Glutamatergic neuron (in vitro differentiated cells): ENCODE data around the gene TTI1. TPM values are rescaled to one million over a fixed set of nuclear protein-coding genes. Genes with fewer than 3 reads are reported as not detected.

Source experiments
- DNase-seq: peaks from one replicate; pipeline ENCODE4 v3.0.0; 2022
- H3K27ac Mint-ChIP-seq: one replicate; pipeline ENCODE4 v1.8.0; 2020; ENCODE audit warnings: mild to moderate bottlenecking, mixed read lengths, inconsistent platforms; ENCODE audit not compliant: unreplicated experiment
- H3K27me3 Mint-ChIP-seq: one replicate; pipeline ENCODE4 v1.8.0; 2020; ENCODE audit warnings: mild to moderate bottlenecking, moderate library complexity, mixed read lengths, inconsistent platforms; ENCODE audit not compliant: unreplicated experiment
- H3K36me3 Mint-ChIP-seq: one replicate; pipeline ENCODE4 v1.8.0; 2020; ENCODE audit warnings: mild to moderate bottlenecking, mixed read lengths, inconsistent platforms; ENCODE audit not compliant: unreplicated experiment
- H3K4me1 Mint-ChIP-seq: one replicate; pipeline ENCODE4 v1.8.0; 2020; ENCODE audit warnings: mild to moderate bottlenecking, low read depth, mixed read lengths, inconsistent platforms; ENCODE audit not compliant: unreplicated experiment
- H3K4me3 Mint-ChIP-seq: one replicate; pipeline ENCODE4 v1.8.0; 2020; ENCODE audit warnings: mild to moderate bottlenecking, mixed read lengths, inconsistent platforms; ENCODE audit not compliant: unreplicated experiment
- H3K9me3 Mint-ChIP-seq: one replicate; pipeline ENCODE4 v1.8.0; 2020; ENCODE audit warnings: mild to moderate bottlenecking, moderate library complexity, mixed read lengths, inconsistent platforms; ENCODE audit not compliant: unreplicated experiment
- total RNA-seq: library from RNA; stranded (reverse); fragmentation: NEBNext Ultra II Directional; extraction: Animal tissue kit (Norgen Biotek cat#: 25700); gene quantifications from one replicate; pipeline ENCODE4 v1.2.1, GENCODE V29; 2021; ENCODE audit not compliant: unreplicated experiment
- TF ChIP-seq, protein P1 (sequence below): fragments of 200-600 bp; sonication (generic); IDR thresholded peaks from one replicate; pipeline ENCODE4 v1.5.0; 2021; ENCODE audit not compliant: partially characterized antibody, unreplicated experiment

The TTI1 gene
- total RNA-seq, 1 donor from 2014 or later: 22.9 TPM

DNA sequence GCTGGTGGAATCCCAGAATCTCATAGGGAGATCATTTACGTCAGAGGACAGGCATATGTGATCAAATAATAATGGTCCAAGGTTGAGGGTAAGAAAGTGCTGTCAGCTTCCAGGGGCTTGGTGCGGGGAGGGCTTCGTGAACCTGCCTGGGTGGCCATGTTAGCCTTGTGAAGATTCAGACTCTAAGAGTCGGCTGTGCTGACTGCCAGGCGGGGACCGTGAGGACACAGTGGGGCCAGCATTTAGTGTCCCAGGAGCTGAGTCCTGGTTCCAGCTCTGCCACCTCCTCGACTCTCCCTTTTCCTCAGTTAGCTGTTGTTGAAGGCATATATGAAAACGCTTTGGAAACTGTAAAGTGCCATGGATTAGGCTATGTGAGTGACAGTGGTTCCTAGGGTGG lies 96.8 kb downstream of the TTI1 start:
- Mint-ChIP-seq H3K9me3 (peaks cover 4% of the 10 kb centered on the region), H3K27me3 (peaks cover 11% of the 10 kb centered on the region), H3K27ac (no peak overlapping the region), H3K4me3 (no peak overlapping the region), H3K4me1 (peaks cover 15% of the 10 kb centered on the region), H3K36me3 (peaks cover 5% of the 10 kb centered on the region)
- TF ChIP-seq, protein P1, sequence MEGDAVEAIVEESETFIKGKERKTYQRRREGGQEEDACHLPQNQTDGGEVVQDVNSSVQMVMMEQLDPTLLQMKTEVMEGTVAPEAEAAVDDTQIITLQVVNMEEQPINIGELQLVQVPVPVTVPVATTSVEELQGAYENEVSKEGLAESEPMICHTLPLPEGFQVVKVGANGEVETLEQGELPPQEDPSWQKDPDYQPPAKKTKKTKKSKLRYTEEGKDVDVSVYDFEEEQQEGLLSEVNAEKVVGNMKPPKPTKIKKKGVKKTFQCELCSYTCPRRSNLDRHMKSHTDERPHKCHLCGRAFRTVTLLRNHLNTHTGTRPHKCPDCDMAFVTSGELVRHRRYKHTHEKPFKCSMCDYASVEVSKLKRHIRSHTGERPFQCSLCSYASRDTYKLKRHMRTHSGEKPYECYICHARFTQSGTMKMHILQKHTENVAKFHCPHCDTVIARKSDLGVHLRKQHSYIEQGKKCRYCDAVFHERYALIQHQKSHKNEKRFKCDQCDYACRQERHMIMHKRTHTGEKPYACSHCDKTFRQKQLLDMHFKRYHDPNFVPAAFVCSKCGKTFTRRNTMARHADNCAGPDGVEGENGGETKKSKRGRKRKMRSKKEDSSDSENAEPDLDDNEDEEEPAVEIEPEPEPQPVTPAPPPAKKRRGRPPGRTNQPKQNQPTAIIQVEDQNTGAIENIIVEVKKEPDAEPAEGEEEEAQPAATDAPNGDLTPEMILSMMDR: no peak
- no peak for DNase-seq

DNA sequence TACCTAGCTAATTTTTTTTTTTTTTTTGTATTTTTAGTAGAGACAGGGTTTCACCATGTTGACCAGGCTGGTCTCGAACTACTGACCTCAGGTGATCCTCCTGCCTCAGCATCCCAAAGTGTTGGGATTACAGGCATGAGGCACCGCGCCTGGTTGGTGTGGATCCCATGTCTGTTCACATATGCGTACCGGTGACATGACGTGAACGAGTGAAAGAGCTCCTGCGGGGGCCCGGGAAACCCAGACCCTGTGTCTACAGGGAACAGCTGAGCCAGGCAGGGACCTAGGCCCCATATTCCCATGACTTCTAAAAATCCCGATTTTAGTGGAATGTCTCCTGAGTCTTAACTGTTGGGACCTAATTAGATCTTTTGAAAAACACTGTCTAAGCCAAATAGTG lies 97.2 kb downstream of the TTI1 start:
- Mint-ChIP-seq H3K27me3 (peaks cover 10% of the 10 kb centered on the region), H3K4me3 (no peak overlapping the region), H3K27ac (no peak overlapping the region), H3K9me3 (peaks cover 4% of the 10 kb centered on the region), H3K4me1 (peaks cover 15% of the 10 kb centered on the region), H3K36me3 (peaks cover 4% of the 10 kb centered on the region)
- TF ChIP-seq, protein P1: no peak
- DNase-seq: no peak

DNA sequence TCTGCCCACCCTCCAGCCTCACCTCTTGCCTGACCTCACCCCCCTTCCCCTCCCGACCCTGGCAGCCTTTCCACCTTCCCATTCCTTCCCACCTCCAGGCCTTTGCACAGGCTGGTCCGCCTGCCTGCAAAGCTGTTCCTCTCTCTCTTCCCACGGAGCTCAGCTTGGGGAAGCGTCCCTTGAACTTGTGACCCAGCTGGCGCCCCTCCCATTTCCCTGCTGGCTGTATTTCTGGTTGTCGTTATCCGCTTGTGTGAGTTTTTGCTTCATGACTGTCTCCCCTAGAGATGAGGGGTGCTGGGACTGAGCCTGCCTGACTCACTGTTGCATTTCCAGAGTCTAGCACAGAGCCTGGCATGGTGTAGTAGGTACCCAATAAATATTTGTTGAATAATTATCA lies 97.8 kb downstream of the TTI1 start:
- H3K4me1 Mint-ChIP-seq: peaks cover 15% of the 10 kb centered on the region
- TF ChIP-seq, protein P1: no peak
- H3K36me3 Mint-ChIP-seq: no peaks in the 10 kb centered on the region
- H3K27ac Mint-ChIP-seq: no peak overlapping the region
- H3K27me3 Mint-ChIP-seq: peaks cover 4% of the 10 kb centered on the region
- DNase-seq: no peak
- H3K4me3 Mint-ChIP-seq: no peak overlapping the region
- peaks cover 6% of the 10 kb centered on the region for H3K9me3 Mint-ChIP-seq

DNA sequence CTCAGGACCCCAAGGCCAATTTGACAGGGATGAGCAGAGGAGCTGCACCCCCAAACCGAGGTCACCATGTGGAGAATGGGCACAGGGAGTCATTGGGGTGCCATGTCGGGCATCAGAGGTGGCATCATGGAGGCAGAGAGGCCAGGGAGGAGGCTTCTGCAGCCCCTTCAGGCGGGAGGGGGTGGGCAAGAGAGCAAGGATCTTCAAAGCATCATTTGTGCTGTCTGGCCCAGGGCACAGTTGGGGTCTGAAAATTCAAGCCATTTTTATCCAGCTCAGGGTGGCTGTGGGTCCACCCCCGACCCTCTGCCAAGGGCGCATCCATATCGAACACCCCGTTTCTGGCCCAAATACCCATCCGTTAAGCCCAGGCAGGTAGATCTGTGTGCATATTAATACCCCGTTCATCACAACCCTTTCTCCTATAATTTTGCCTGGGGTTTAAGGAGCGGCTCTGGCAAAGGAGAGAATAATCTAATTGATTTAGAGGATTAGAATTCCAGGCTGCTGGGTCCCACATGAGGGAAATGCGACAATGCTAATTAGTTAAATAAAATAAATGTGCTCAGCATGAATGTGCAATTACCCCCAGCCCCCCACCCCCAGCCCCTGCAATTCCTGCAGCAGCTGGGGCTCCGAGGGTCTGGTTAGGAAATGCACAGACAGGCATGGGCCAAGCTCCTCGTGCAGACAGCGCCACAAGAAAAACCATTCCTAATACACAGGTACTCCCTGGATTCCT lies 98.5 kb downstream of the TTI1 start:
- no peaks in the 10 kb centered on the region for H3K36me3 Mint-ChIP-seq
- peaks cover 15% of the 10 kb centered on the region for H3K4me1 Mint-ChIP-seq
- H3K4me3 Mint-ChIP-seq: no peak overlapping the region
- H3K27ac Mint-ChIP-seq: no peak overlapping the region
- no peak for DNase-seq
- TF ChIP-seq, protein P1: no peak
- peaks cover 6% of the 10 kb centered on the region for H3K9me3 Mint-ChIP-seq
- H3K27me3 Mint-ChIP-seq: peaks cover 3% of the 10 kb centered on the region

DNA sequence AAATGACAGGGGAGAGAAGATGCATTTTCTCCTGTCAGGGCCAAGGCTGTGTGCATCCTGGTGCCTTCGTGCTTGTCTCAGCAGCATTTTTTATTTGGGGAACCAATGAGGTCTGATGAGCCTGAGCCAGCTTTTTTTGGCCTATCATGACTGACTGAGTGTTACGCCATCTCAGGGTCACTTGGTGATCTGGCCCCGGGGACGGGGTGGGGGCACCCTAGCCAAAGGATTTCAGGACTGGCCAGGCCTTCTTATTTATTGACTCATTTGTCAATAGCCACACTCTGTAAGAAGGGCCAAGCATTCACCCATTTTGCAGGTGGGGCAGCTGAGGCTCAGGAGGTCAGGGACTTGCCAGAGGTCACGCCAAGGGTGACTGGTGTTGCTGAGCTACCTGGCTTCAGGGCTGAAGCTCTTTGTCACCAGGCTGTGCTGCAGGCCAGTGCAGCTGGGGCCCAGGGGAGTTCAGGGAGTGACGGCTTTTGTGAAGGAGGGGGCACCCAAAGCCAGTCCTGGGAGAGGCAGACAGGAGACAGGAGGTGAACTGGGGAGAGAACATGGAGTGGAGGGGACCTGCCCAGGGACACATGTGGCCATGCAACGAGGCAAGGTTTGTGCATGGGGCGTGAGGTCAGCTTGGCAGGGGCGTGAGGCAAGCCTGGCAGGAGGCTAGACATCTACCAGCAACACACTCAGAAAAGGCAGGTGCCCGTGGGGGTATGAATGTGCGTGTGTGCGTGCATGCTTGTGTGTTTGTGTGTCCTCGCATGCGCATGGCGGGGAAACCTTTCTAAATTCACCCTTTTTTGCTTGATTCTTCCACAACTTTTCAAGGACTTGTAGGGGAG lies 99.2 kb downstream of the TTI1 start:
- peaks cover 4% of the 10 kb centered on the region for H3K9me3 Mint-ChIP-seq
- TF ChIP-seq, protein P1: no peak
- H3K27me3 Mint-ChIP-seq: no peaks in the 10 kb centered on the region
- H3K36me3 Mint-ChIP-seq: no peaks in the 10 kb centered on the region
- no peak for DNase-seq
- peaks cover 15% of the 10 kb centered on the region for H3K4me1 Mint-ChIP-seq
- peak overlapping the region; percentile 44 for H3K4me3 Mint-ChIP-seq
- H3K27ac Mint-ChIP-seq: no peak overlapping the region
